ENCODE measurements around the gene OSBP2.

The OSBP2 gene

DNA sequence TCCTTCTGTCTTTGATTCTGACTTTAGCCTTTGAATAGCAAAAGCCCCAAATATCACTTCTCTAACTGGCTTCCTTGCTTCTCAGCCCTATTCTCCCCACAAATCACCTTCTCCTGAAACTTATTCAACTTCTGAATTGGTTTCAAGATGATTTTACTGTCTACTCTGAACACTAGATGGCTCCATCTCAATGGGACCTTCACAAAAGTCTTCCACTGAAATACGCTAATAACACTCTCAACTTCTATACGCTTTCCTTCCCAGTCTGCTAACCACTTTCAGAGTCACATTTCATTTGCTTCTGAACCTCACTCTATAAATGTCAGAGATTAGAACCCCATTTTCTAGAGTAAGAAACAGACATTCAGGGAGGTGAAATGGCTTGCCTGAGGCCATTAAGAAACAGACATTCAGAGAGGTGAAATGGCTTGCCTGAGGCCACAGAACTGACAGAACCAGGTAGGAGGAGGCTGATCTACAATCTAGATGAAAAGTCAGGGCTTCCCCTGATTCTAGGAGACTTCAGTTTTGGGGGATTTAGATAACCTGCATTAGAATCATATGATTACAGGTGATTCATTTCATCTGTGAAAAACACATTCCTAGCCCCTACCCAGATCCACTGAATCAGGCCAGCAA, 253.3 kb downstream of the OSBP2 start:
- FAIRE-seq: peak; percentile 24

DNA sequence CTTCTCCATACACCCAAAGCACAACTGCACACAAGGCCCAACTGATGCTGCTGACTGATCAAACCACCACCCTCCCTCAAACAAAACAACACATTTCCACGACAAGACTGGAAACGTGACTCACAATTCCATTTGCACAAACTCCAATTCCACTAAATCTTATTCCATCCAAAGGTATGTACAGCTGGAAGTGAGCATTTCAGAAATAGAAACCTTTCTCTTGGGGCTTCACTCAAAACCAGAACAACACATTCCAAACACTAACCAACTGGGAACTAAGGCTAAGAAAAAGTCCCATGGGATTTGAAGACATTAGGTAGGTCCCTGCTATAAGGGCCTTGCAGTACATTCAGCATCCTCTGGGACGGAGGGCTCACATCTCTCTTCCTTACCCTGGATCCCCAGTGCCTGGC, 254.3 kb downstream of the OSBP2 start:
- no peak for FAIRE-seq

DNA sequence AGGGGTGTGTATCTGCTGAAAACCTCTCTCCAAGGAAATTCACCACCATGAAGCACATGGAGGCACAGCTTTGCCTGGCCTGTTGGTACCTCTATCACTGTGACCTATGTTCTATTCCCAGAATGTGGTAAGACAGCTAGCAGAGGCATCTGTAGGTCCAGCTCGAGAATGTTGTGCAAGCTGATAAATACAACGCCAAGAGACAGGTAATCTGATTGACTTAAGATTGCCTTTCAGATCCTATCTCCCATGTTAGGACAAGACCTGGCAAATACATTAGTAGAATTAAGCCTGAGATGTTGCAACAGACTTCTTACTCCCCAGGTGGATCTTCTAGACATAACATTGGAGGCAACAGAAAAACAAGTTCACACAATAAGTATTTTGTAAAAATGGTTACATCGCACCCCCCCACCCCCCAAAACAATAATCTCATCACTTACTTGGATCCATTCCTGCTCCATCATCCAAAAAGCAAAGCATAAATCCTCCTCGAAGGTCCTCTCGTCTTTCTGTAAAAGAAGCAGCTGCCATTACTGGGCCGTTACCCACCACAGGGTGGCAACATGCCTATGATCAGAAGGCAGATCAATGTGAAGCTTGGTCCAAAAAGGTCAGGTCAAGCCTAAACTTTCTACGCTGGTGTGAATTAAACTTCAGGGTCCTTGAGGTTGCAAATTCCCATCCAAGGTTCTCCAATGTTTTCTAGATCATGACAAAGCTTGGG, 255.4 kb downstream of the OSBP2 start:
- FAIRE-seq: no peak

DNA sequence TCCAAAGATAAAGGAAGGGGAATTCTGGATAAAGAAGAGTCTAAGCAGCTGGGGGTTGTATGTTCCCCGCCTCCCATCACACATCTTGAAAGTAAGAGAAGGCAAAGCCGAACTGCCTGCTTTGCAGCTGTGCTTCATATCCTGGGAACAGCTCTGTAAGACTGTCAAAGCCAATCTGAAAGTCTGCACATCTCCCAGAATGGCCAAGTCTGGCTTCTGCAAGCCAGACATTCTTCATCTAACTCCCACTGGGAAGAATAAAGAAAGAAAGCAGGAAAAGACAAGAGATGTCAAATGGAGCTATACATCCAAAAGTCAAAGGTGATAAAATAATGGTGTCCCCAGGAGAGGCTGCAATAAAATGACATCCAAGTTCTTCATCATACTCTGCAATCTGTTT, 258.5 kb downstream of the OSBP2 start:
- no peak for FAIRE-seq

- FAIRE-seq: no peak
Measured at GRCh38 chr22:30955153-30955552, 260.5 kb downstream of the OSBP2 start.
